ENCODE results near the gene ALAS1. TPM values are rescaled to one million over a fixed set of nuclear protein-coding genes. Genes with fewer than 3 reads are reported as not detected.
A peak's percentile ranks its signal among the peaks of the same experiment; 100 is the strongest.

ALAS1 gene
- total and polyA plus RNA-seq, 2 of the 13 experiments (the other 11 are each of a cell fraction or from before 2014, with no cell fraction given): 36.0 to 43.2 TPM

- TF ChIP-seq FUBP1 (CRISPR knock-in tag; IDR thresholded peaks at IDR 0.05; ENCODE audit: borderline replicate concordance) (no peak), ESRRA (CRISPR knock-in tag; IDR thresholded peaks at IDR 0.05; ENCODE audit: low read depth) (0 out of 2 replicates have a peak, but pooled peaks have one; percentile 14), ZNF839 (CRISPR knock-in tag; IDR thresholded peaks at IDR 0.05; ENCODE audit: borderline replicate concordance) (no peak), HNF4A (CRISPR knock-in tag; IDR thresholded peaks at IDR 0.05) (no peak; the same call in 1 of the 2 replicates), TRIM22 (IDR thresholded peaks at IDR 0.05) (no peak), ZNF383 (CRISPR knock-in tag; IDR thresholded peaks at IDR 0.05; ENCODE audit: borderline replicate concordance) (no peak), RXRB (CRISPR knock-in tag; IDR thresholded peaks at IDR 0.05; ENCODE audit: borderline replicate concordance) (no peak), SKIL (CRISPR knock-in tag; IDR thresholded peaks at IDR 0.05; ENCODE audit: borderline replicate concordance) (no peak), FOXA1 (IDR thresholded peaks at IDR 0.05) (no peak), FOXA1 (CRISPR knock-in tag; IDR thresholded peaks at IDR 0.05) (0 out of 2 replicates have a peak, but pooled peaks have one; percentile 17), ZNF747 (CRISPR knock-in tag; IDR thresholded peaks at IDR 0.05; ENCODE audit: borderline replicate concordance) (0 out of 2 replicates have a peak, but pooled peaks have one; percentile 44), MIER3 (CRISPR knock-in tag; IDR thresholded peaks at IDR 0.05; ENCODE audit: borderline replicate concordance) (no peak), ZNF776 (CRISPR knock-in tag; IDR thresholded peaks at IDR 0.05) (no peak), ZNF660 (CRISPR knock-in tag; IDR thresholded peaks at IDR 0.05; ENCODE audit: borderline replicate concordance, low read depth) (no peak), MYC (CRISPR knock-in tag; IDR thresholded peaks at IDR 0.05; ENCODE audit: borderline replicate concordance) (0 out of 2 replicates have a peak, but pooled peaks have one; percentile 1), PAXIP1 (CRISPR knock-in tag; conservative IDR thresholded peaks at IDR 0.05) (peak; percentile 11), ZNF460 (CRISPR knock-in tag; IDR thresholded peaks at IDR 0.05; ENCODE audit: borderline replicate concordance) (no peak), ZNF782 (CRISPR knock-in tag; IDR thresholded peaks at IDR 0.05; ENCODE audit: borderline replicate concordance) (no peak), NCOA1 (CRISPR knock-in tag; IDR thresholded peaks at IDR 0.05) (no peak), ZNF557 (CRISPR knock-in tag; IDR thresholded peaks at IDR 0.05) (peak; percentile 16; the same call in 1 of the 2 replicates), IRF2 (CRISPR knock-in tag; IDR thresholded peaks at IDR 0.05) (no peak), SPEN (CRISPR knock-in tag; IDR thresholded peaks at IDR 0.05; ENCODE audit: low read depth) (peak; percentile 8; the same call in 1 of the 2 replicates), TEAD3 (CRISPR knock-in tag; optimal IDR thresholded peaks at IDR 0.05; ENCODE audit: borderline replicate concordance) (peak; percentile 37)
These were observed 20.3 kb upstream of the ALAS1 start (continued) for GRCh38 chr3:52177701-52178042.

Measured in HepG2 (cell line).